Vagina (tissue), 2 donors: ENCODE results near the gene MGA.

ENCODE experiments used
- POLR2AphosphoS5 ChIP-seq, 2 donors: sonication (generic); formaldehyde crosslinking; IDR thresholded peaks; one replicate each; pipeline ENCODE4 v1.9.0; 2017; ENCODE audit warnings: antibody characterized with exemption in 2 of 2, mild to moderate bottlenecking in 2 of 2, low read depth in 1 of 2; ENCODE audit not compliant: insufficient read depth in 1 of 2
- TF ChIP-seq, protein P1 (sequence below), 3 experiments: fragments of 450-650 bp in 2 of 3; fragments of 200-600 bp in 1 of 3; sonication (generic) in 1 of 3; IDR thresholded peaks; one replicate each; pipeline ENCODE4 v1.5.1; 2017 to 2019; ENCODE audit warnings: antibody characterized with exemption in 3 of 3, mild to moderate bottlenecking in 2 of 3, moderate library complexity in 2 of 3

DNA sequence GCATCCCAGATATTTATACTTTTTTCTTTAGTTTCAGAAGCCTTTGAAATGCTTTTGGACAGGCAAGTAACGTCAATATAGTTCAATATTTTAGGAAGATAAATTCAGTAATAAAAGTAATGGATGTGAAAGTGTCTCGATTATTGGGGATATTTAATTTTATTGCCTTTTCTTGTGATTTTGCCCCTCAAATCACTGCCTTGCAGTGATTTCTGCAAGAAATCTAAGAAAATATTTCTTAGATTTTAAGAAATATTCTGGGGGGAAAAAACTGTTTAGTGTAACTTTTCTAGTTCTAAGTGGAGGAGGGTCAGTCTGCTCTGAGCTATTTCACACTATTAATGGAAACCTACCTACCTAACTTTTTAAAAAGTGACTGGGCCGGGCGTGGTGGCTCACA lies 33.6 kb downstream of the MGA start:
- no peak for TF ChIP-seq POLR2AphosphoS5 (IDR thresholded peaks at IDR 0.05; ENCODE audit: insufficient read depth in 1 of 2, low read depth in 1 of 2)
- TF ChIP-seq, protein P1, sequence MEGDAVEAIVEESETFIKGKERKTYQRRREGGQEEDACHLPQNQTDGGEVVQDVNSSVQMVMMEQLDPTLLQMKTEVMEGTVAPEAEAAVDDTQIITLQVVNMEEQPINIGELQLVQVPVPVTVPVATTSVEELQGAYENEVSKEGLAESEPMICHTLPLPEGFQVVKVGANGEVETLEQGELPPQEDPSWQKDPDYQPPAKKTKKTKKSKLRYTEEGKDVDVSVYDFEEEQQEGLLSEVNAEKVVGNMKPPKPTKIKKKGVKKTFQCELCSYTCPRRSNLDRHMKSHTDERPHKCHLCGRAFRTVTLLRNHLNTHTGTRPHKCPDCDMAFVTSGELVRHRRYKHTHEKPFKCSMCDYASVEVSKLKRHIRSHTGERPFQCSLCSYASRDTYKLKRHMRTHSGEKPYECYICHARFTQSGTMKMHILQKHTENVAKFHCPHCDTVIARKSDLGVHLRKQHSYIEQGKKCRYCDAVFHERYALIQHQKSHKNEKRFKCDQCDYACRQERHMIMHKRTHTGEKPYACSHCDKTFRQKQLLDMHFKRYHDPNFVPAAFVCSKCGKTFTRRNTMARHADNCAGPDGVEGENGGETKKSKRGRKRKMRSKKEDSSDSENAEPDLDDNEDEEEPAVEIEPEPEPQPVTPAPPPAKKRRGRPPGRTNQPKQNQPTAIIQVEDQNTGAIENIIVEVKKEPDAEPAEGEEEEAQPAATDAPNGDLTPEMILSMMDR (IDR thresholded peaks at IDR 0.05), result no peak
